Measurements from ENCODE around the gene PTPRT.

PTPRT gene

DNA sequence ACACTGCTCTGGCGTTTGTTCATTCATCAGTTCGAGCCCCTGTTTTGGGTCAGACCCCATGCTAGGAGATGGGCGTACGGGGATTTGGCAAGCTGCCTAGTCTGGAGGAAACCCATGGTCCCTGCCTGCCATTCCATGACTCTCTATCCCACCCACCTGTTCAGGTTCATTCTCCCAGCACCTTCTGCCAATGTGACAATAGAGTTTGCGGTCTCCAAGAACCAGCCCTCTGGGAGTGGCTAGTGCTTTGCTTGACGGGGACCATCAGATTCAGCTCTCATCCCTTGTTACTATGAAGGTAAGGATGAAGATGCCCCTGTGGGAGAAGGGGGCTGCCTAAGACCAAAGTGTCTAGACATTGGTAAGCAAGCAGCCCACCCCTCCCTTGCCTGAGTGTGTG, 345.0 kb downstream of the PTPRT start:
- no peak for DNase-seq (ENCODE audit: low read depth, low spot score)

DNA sequence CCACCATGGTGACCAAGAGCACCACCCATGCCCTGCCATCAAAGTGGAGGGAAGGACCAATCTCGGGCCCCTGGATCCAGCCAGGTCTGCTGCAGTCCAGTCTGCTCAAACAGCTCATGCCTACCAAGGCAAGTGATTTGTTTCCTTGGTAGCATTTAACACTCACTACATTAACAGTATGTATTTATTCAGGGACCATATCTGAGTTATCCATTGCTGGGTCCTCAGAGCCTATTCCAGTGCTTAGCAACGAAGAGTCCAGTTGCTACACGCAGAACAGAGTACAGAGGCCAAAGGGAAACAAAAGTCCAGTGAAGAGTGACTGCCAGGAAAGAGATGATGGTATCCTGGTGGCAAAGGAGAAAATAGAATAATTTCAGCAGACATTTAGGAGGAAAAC, 352.2 kb downstream of the PTPRT start:
- DNase-seq (ENCODE audit: low read depth, low spot score): no peak

DNA sequence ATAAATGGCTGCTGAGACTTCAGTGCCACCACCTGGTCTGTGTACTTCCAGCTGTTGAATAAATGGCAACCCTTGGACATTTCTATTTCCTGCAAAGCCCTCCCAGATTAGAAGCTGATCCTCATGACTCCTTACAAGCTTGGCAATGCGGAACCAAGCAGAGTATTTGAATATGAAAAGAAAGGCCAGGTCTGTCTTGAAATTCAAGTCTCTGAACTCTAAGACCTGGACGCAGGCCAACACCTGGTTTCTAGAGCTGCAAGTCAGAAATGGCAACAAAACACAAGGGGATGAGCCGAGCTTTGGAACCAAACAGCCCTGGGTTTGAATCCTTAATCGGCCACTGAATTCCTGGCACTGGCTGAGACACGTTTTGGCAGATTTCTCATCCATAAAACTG, 353.4 kb downstream of the PTPRT start:
- no peak for DNase-seq (ENCODE audit: low read depth, low spot score)

DNA sequence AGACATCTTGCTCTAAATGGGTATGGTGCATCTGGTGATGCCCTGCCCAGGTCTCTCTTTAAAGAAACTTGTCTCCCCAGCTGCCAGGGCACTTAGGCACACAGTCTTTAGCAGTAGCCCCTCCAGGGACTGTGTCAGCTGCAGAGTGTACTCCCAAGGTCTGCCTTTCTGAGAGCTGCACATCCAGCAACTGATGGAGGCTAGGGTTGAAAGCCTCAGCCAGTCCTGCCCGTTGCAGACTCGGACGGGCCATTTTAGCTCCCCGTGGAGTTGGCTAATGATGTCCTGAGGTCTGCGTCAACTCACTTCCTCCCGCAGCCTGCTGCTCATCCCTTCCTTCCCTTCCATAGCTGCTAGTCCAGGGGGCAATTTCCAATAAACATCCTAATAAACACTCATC, 381.8 kb downstream of the PTPRT start:
- no peak for DNase-seq (ENCODE audit: low read depth, low spot score)

DNA sequence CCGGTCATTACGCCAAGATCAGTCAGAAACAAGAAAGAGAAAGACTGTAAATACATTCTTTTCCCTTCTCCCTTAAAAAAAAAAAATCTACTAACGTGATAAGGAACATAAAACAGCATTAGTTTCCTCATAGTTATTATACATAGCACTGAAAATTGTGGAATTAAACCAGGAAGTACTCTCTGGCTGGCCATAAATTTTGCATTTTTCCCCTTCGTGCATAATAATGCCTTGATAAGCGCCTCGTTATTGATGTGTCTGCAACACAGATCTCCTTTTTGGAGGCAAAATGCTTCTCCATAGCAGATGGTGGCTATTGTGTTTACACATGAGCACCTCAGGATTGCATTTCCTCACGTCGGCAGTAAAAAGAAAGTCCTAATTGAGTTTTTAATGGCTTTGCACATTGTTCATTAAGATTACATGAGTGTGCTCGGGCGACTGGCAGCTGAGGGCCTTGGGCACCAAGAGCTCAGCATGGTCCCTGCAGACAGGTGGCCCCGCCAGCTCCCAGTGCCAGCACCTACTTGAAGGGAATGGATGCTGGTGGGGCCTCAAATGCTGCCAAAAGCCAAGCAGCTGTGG, 394.5 kb downstream of the PTPRT start:
- no peak for DNase-seq (ENCODE audit: low read depth, low spot score)

DNA sequence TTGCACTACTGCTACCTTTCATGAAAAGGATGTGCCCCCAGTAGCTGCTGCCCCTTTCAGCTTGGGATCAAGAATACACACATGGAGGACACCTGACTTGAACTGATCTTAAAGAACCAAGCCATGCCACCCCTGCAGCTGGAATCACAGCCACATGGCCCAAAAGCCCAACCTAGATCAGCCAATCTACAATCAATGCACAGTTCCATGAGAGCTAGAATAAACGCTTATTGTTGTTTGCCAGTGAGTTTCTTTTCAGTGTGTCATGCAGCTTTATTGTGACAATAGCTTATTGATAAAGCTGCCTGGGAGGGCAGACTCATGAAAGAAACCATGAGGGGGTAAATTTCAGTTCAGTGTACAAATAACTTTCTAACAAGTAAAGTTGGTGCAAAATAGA, 397.7 kb downstream of the PTPRT start:
- DNase-seq (ENCODE audit: low read depth, low spot score): no peak

DNA sequence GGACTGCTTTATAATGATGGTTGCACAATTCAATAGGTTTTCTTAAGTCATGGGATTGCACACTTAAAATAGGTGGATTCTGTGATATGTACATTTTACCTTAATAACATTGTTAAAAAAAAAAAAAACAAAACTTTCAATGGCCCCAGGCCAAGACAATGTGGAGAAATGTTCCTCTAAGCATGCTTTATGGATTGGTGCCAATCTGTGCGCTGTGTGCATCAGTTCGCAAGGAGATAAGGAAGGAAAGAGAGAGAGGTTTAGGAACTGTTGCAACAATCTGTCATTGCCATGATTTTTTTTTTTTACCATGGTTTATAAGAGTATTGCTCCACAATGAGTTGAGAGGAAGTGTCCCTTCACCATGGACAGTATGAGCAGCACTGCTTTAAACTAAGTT, 399.6 kb downstream of the PTPRT start:
- DNase-seq (ENCODE audit: low read depth, low spot score): no peak

DNA sequence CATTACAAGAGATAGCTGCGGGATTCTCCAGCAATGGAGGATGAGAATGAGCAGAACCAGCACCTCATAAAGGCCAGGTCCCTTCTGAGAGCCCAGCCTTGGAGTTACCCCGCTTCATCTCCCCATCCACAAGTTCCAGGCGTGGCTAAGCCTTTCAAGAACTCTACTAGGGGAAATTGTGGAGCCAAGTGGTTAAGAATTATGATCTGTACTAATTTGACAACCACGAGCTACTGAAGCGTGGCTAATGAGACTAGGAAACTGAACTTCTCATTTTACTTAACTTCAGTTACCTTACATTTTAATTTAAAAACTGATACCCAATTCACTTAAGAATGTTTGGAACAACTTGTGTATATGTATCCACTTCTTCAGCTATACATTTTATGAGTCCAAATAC, 401.0 kb downstream of the PTPRT start:
- DNase-seq (ENCODE audit: low read depth, low spot score): no peak

DNA sequence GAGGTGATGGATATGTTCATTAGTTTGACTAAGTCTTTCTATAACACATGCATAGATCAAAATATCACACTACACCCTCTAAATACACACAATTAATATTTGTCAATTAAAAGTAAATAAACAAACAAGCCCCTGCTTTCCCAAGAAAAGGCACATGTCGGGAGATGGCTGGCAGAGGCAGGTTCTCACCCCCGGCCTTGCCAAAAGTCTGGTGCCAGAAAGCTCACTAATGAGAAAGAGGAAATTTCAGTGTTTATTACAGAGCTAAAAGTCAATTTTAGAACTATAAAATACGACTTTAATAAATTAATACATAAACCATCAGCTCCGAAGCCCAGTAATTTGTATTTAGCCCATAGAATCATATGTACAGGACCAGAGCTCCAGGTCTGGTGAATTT, 404.7 kb downstream of the PTPRT start:
- DNase-seq (ENCODE audit: low read depth, low spot score): no peak

DNA sequence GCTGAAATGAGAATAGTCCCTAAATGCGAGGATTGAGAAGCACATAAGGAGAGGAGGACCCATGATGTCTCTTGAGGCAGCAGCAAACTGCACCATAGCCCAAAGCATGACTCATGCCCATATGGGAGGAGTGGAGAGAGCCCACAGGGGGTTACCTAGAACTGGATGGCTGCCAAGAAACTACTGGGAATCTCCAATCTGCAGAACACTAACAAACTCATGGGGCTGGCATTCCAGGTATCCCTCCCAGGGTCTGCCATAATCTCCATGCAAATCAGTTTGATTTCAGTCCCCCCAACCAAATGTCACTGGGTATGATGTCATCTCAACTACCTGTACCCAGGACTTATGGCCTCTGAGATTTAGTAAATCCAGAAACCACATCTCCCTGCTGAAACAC, 410.5 kb downstream of the PTPRT start:
- no peak for DNase-seq (ENCODE audit: low read depth, low spot score)

DNA sequence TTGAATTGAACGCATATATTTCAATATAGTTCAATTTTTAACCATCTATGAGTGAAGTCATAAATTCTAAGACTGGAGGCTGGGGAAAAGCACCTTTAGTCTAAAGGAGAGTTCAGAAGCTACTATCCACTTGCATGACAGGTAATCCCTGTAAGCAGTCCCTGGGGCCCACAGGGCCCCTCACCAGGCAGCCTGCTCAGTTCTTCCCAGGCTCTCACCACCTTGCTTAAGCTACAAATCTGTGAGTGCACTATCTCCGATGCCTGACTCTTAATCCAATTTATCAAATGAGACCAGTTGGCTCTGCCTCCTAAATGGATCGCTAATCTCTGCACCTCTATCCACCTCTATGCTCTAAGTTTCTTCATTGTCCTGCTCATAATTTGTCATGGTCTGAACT, 413.8 kb downstream of the PTPRT start:
- no peak for DNase-seq (ENCODE audit: low read depth, low spot score)

DNA sequence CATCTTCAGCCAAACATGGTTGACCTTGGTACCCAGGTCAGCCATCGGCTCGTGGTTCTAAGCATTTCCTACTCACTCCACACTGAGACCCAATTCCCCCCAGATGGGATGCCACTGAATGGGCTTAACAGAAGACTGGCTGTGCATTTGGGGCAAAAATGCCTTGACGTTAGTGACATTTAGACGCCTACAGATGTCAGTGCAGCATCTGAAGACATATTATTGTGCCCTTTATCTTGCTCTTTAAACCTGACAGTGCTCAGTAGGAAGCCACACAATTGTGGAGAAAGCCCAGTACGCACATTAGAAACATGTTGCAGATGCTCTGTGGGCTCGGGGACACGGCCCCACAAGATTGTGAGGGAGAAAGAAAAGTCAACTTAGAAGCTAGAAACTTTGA, 414.7 kb downstream of the PTPRT start:
- no peak for DNase-seq (ENCODE audit: low read depth, low spot score)

DNA sequence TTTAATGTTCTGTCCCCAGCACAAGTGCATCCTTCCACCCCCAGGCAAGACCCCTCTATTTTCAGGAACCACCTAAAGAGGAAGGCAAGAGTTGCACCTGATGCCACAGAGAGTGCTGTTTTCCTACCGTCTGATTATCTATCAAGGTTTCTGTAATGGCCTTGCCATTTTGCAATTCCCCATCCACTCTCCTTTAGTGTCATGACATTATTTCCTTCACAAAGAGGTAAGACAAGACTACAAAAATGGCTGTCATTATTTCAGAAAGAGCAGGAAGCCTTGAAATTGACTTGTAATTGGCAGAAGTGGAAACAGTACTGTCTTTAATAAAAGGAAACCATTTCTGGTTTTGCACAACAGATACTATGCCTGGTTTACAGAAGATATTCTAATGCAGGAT, 426.7 kb downstream of the PTPRT start:
- DNase-seq (ENCODE audit: low read depth, low spot score): no peak

DNA sequence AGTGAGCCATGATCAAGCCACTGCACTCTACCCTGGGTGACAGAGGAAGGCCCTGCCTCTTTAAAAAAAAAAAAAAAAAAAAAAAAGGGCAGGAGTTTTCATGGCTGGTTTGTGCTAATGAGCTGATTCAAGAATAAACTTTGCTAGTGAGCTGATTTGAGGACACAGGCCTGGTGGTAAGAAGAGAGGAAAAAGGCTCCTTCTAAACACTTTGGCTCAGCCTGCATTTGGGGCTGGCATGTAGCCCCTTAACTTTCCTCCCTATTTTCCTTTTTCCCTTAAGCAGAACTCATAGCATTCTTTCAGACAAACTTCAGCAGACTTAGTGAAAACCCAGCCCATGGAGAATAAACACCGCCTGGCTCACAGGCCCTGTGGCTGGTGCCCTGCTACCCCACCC, 432.7 kb downstream of the PTPRT start:
- no peak for DNase-seq (ENCODE audit: low read depth, low spot score)

DNA sequence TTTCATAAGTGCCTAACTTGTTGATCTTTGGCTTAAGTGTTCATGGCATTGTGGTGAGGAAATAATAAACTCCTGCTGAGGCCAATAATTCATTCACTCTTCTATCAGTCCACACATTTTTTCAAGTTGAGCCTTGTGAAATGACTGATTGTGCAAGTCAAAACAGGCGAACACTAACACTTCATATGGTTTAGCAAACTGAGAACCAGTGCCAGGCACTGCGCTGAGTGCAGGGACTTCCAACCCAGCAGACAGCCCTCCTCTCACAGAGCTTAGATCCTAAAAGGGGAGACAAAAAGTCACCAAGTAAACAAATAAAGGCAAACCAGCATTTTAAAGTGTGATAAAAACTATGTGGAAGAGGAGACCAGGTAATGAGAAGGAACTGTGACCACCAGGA, 435.0 kb downstream of the PTPRT start:
- DNase-seq (ENCODE audit: low read depth, low spot score): no peak

DNA sequence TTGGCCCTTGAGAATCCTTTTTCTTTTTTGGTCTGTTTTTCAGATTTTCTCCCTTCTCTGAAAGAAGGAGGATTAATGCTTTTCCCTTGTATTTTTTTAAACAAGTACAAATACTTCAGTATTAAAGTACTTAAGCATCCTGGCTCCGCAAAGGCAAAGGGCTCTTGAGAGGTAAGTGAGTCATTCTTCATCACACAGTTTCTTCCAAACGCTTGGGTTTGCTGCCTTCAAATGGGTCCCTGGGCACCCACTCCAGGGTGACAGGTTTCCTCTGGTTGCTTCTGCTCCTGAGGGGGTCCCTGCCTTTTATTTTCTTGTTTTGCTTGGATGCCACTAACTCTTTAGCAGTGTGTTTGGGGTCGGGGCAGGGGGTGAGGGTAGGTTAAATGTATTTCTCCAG, 437.1 kb downstream of the PTPRT start:
- no peak for DNase-seq (ENCODE audit: low read depth, low spot score)

DNA sequence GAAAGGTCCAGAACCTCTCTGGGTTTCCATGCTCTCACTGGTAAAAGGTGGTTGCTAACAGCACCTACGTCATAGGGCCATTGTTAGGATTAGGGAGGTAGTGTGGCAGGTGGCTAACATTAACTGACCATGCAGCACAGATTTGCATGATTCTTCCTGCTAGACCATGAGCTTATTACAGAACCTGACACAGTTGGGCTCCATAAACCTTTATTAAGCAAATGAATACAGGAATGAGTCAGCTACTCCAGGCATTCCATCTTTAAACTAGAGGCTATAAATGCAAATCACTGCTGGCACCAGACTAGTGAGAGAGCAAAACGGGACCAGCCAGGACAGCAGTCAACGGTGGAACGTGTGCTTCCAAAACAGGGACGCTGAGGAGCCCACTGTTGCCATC, 440.1 kb downstream of the PTPRT start:
- no peak for DNase-seq (ENCODE audit: low read depth, low spot score)

DNA sequence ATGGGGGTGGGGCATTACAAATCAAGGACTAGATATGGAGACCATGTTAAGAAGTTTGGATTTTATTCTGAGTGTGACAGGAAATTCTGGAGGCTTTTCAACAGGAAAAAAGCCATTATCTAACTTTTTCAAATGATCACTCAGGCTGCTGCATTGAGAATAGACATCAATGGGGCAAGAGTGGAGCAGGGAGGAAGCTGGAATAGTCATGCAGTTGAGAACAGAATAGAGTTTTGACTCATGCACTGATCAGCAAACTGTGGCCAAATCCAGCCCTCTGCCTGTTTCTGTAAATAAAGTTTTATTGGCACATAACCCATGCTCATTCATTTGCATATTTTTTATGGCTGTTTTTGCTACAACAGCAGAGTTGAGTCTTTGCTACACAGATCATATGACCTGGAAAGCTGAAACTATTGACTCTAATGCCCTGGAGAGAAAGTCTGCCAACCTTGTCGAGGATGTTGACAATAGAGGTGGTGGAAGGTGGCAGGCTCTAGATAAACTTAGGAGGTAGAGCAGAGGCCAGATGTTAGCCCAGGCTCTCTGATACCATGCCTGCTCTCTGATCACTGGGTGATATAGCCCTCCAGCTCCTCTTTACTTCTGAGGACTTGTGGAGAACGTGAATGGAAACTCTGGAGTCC, 441.8 kb downstream of the PTPRT start:
- DNase-seq (ENCODE audit: low read depth, low spot score): no peak

DNA sequence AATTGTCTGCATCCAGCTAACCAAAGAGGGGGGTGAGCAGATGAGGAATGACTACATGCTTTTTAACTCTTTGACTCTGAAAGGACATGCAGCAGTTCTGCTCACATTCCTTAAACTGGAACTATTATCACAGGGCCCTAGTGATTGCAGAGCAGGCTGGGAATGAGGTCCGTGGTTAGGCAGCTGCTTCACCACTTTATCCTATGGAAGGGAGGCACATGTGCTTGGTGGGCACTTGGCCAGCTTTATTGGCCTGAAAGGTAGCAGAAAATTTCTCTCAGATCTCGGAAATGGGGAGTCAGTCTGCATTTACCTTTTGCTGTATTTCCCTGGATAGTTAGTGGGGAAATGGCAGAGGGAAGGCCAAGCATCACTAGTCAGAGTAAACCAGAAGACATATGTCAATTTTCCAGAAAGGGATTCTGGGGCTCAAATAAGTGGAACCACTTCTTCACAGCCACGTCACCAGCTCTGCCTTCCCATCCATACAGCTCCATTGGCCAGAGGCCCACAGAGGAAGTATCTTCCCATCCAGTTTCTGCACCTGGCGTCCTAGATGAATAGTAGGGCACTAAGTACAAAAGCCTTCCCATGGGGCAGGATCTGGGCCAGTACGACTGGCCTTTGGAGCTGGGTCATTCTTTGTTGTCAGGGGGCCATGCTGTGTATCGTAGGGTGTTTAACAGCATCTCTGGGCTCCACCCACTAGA, 444.8 kb downstream of the PTPRT start:
- DNase-seq (ENCODE audit: low read depth, low spot score): no peak

DNA sequence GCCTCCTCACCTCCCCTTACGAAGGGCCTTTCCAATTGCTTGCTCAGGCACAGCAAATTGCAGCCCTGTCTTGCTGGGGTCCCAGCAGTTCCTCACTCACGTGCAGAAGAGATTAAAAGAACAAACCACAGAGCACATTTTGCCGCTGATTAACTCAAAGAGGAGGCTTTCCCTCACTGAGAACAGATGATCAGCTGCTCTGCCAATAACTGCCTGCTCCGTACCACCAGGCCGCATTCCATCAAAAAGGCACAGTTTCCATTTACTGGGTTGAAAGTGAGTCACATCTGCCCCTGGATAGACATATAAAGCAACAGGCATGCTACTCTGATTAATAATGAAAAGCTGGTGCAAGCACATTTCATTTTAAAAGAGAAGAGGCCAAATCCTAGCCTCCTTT, 446.8 kb downstream of the PTPRT start:
- DNase-seq (ENCODE audit: low read depth, low spot score): no peak

DNA sequence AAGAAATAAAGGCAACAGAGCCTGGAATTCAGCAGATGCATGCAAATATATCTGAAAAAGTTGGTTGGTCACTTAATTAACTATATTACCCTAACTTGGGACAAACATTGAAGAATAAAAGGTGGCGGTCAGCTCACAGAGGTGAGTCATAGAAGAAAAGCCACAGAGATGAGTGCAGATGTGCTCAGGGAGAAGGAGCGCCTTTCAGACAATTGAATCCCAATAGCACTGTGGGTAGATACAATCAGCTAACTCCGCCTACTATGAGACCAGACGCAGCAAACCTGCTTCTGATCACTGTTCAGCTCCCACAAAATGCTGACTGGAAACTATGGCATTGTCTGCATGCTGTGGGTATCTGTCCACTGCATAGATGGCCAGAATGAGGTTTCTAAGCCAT, 447.8 kb downstream of the PTPRT start:
- no peak for DNase-seq (ENCODE audit: low read depth, low spot score)

DNA sequence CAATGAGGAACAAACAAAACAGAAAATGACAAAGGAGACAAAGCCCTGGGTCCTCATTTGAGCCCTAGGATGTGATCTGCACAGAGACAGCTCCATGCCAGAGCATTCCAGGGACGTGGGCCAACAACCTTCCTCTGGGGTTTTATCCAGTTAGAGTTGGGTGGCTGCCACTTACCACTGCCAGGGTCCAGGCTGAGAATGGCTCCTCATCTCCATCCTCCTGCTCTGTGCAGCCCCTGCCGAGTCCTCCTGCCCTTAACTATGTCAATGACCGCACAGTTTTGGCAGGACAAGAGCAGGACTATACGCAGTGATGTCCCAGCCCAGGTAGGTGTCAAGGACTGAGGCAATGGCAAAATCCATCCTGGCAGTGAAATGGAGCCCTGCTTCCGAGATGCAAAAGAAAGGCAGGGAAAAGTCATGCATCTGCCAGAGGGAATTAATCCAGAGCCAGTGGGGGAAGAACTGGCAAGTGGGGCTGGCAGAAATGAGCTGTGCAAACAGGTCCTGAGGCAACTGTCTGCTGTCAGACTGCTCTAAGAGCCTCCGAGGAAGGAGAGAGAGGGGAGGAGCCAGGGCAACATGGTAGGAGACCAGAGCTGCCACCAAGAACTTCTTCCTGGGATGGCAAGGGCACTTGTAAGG, 449.4 kb downstream of the PTPRT start:
- DNase-seq (ENCODE audit: low read depth, low spot score): no peak

DNA sequence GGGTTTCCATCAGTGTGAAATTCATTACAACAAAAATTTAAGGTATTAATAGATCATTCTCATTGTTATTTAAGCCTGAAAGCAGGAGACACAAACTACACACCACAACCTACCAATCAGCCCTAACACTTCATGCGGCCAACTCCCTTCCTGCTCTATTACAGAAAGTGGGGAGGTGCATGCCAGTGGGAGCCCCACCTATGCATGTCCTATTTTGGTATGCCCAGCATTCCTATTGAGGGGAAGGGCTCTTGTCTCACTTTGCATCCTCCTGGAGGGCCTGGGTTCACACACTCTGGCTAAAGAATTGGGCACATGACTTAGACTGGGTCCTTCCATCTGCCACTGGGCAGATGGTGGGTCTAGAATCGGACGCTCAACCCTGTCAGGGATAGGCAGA, 450.0 kb downstream of the PTPRT start:
- no peak for DNase-seq (ENCODE audit: low read depth, low spot score)

Measured in smooth muscle cell of the brain vasculature (primary cell).